Lung microvascular endothelial cell (primary cell): ENCODE measurements around the gene AP2S1. TPM values are rescaled to one million over a fixed set of nuclear protein-coding genes. Genes with fewer than 3 reads are reported as not detected.
A peak's percentile ranks its signal among the peaks of the same experiment; 100 is the strongest.
"Not testable (repeated sequence)": the region's sequence is repeated elsewhere in the genome, so short reads cannot be mapped to it uniquely, and the experiment has no call there.

Source experiments
- DNase-seq, 2 donors: peaks; one replicate each; pipeline versions ENCODE4 v3.0.0 to v3.0.0-alpha.2; 2010; ENCODE audit warnings: low read depth in 2 of 2
- total RNA-seq: library from RNA; depleted of rRNA; stranded (reverse); fragments of >200 nt; gene quantifications from 2 replicates; pipeline ENCODE4 v1.2.1, GENCODE V29; 2014

The AP2S1 gene
- total RNA-seq, 1 donor from 2014 or later: 108 TPM

GRCh38 chr19:46842791-46843190 lies 7.9 kb downstream of the AP2S1 start:
- no peak for DNase-seq

GRCh38 chr19:46841458-46842083 lies 9.1 kb downstream of the AP2S1 start:
- peak; percentile 55 to 63 for DNase-seq

- peak; percentile 73 to 83 for DNase-seq
Measured at GRCh38 chr19:46840498-46840942, 10.1 kb downstream of the AP2S1 start.

- no peak for DNase-seq
Measured at GRCh38 chr19:46839752-46840497, 10.7 kb downstream of the AP2S1 start.

GRCh38 chr19:46838160-46838559 lies 12.5 kb downstream of the AP2S1 start:
- DNase-seq: no peak

- no peak for DNase-seq
Measured at GRCh38 chr19:46834984-46835383, 15.7 kb downstream of the AP2S1 start.

- no peak for DNase-seq
Measured at GRCh38 chr19:46834121-46834520, 16.5 kb downstream of the AP2S1 start.

- DNase-seq: no peak
Measured at GRCh38 chr19:46830864-46831263, 19.8 kb downstream of the AP2S1 start.

GRCh38 chr19:46828484-46828883 lies 22.2 kb downstream of the AP2S1 start:
- DNase-seq: no peak

GRCh38 chr19:46825731-46826055 lies 25.0 kb downstream of the AP2S1 start:
- no peak for DNase-seq

GRCh38 chr19:46824890-46825730 lies 25.5 kb downstream of the AP2S1 start:
- DNase-seq: peak in 1 of 2 donors; percentile 25

GRCh38 chr19:46823049-46823448 lies 27.6 kb downstream of the AP2S1 start:
- no peak for DNase-seq

GRCh38 chr19:46822410-46822787 lies 28.2 kb downstream of the AP2S1 start:
- not testable (repeated sequence) for DNase-seq

- DNase-seq: no peak
Measured at GRCh38 chr19:46821512-46822409, 28.9 kb downstream of the AP2S1 start.

GRCh38 chr19:46818812-46819211 lies 31.8 kb downstream of the AP2S1 start:
- peak; percentile 13 to 35 for DNase-seq

- DNase-seq: no peak
Measured at GRCh38 chr19:46815833-46816627, 34.6 kb downstream of the AP2S1 start.

GRCh38 chr19:46813839-46814358 lies 36.7 kb downstream of the AP2S1 start:
- peak; percentile 72 to 80 for DNase-seq

- DNase-seq: no peak
Measured at GRCh38 chr19:46812977-46813838, 37.4 kb downstream of the AP2S1 start.
